Measurements from ENCODE around the gene TRIM60. TPM values are rescaled to one million over a fixed set of nuclear protein-coding genes. Genes with fewer than 3 reads are reported as not detected.
"Not testable (repeated sequence)": the region's sequence is repeated elsewhere in the genome, so short reads cannot be mapped to it uniquely, and the experiment has no call there.

Gene TRIM60
- polyA plus RNA-seq, 10 donors: not detected

GRCh38 chr4:165053645-165054044 is 21.8 kb downstream of the TRIM60 start, which contains the start of gene TRIM75:
Gene TRIM75, plus strand, starts transcription at chr4:165053866. Its CDS starts 5,282 bp downstream, at chr4:165059148.
- DNase-seq: no peak

- no peak for DNase-seq
Observed at GRCh38 chr4:165055601-165056000, 23.8 kb downstream of the TRIM60 start.

- DNase-seq: peak; percentile 64 to 73 (median 68)
Observed at GRCh38 chr4:165058666-165059065, 26.9 kb downstream of the TRIM60 start.

- peak in 1 of 3 donors; percentile 12 for DNase-seq
Observed at GRCh38 chr4:165059386-165059785, 27.6 kb downstream of the TRIM60 start.

GRCh38 chr4:165060938-165061337 is 29.1 kb downstream of the TRIM60 start:
- peak in 1 of 3 donors; percentile 7 for DNase-seq

- DNase-seq: no peak
Observed at GRCh38 chr4:165070560-165070959, 38.8 kb downstream of the TRIM60 start.

GRCh38 chr4:165073346-165073745 is 41.5 kb downstream of the TRIM60 start:
- not testable (repeated sequence) for DNase-seq

- DNase-seq: no peak
Observed at GRCh38 chr4:165077034-165077578, 45.3 kb downstream of the TRIM60 start.

- peak in 2 of 3 donors; percentile 33 to 43 for DNase-seq
Observed at GRCh38 chr4:165079476-165079875, 47.7 kb downstream of the TRIM60 start.

- not testable (repeated sequence) for DNase-seq
Observed at GRCh38 chr4:165084787-165085186, 53.0 kb downstream of the TRIM60 start.

GRCh38 chr4:165085946-165086345 is 54.1 kb downstream of the TRIM60 start:
- no peak for DNase-seq

GRCh38 chr4:165088366-165088765 is 56.6 kb downstream of the TRIM60 start:
- no peak for DNase-seq

Other genes with a start within 250 kb of the TRIM60 start
- 1 to 10 TPM in 1 of 10 donors, under 1 TPM in 5, not detected in 4; 0.18 to 2.6 (median 0.39) TPM for gene APELA, start 154.8 kb upstream of the TRIM60 start, polyA plus RNA-seq (ENCODE audit: insufficient read length in 10 of 10)
- 1 to 10 TPM; 2.2 to 4.2 (median 3.4) TPM for gene TRIM61, start 54.3 kb upstream of the TRIM60 start, polyA plus RNA-seq (ENCODE audit: insufficient read length in 10 of 10)
- gene TRIM75, start 21.9 kb downstream of the TRIM60 start, polyA plus RNA-seq (ENCODE audit: insufficient read length in 10 of 10): under 1 TPM in 8 of 10 donors, not detected in 2; 0.07 to 0.22 (median 0.13) TPM
- 10 to 100 TPM in 9 of 10 donors, 1 to 10 TPM in 1; 7.3 to 14.2 (median 12.0) TPM for gene TMEM192, start 80.9 kb downstream of the TRIM60 start, polyA plus RNA-seq (ENCODE audit: insufficient read length in 10 of 10)
- 10 to 100 TPM in 2 of 10 donors, 1 to 10 TPM in 8; 7.6 to 11.3 (median 8.5) TPM for gene KLHL2, start 175.6 kb downstream of the TRIM60 start, polyA plus RNA-seq (ENCODE audit: insufficient read length in 10 of 10)

All from muscle of back (tissue), 11 donors.